GM03348 (cell line): Measurements from ENCODE around the gene GUCD1.

Experiments
- DNase-seq: peaks from one replicate; pipeline ENCODE4 v3.0.0; 2012; ENCODE audit warnings: low spot score

GUCD1 gene

DNA sequence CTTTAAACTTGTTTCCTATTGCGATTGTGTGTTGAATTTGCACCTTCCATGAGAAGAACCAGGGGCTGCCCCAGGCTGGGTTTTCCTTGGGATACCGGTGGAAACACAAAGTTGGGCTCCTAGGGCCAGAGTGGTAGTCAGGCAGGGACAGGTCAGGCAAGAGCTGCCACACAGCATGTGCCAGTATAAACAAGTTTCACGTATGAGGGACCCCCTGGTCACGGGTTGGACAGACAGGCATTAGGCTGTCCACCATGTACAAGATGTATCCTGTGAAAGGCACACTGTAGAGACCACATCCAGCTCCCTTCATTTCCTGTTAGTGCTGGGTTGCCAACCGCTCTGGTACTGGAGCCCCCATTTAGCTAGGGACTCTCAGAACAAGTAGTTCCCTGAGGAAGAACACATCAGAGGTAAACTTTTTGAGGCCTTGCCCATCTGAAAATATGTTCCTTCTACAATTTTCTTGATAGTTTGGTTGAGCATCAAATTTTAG, 51.0 kb downstream of the GUCD1 start:
- DNase-seq = no peak

DNA sequence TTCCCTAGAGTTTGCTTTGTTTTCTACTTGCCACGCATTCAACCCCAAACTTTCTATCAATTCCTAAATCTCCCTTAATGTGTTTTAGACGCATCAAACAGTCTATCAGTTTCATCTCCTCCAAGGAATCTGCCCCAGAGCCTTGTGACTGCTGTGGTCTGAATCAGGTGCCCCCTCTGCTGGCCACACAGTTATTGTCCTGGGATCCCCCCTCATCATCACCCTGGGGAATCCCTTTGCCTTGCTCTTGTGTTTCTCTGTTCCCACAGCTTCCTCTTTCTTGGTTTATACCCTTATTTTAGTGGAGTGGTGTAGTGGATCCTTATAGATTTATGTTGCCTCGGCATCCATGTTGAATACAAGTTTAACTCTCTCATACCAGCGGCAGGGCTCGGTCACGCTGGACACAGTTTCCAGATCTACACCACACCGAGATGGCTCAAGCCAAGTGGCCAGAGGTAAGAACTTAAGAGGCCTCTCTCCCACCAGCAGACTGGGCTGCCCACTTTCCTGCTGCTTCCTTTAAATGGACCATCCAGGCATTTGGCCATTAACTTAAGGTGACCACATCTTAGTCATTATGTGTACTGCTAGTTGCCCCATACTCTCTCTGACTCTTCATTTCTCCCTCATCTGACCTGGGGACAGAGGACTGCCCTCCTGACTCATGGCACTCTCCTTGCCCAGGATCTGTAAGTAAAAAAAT, 51.6 kb downstream of the GUCD1 start:
- DNase-seq = peak; percentile 89

DNA sequence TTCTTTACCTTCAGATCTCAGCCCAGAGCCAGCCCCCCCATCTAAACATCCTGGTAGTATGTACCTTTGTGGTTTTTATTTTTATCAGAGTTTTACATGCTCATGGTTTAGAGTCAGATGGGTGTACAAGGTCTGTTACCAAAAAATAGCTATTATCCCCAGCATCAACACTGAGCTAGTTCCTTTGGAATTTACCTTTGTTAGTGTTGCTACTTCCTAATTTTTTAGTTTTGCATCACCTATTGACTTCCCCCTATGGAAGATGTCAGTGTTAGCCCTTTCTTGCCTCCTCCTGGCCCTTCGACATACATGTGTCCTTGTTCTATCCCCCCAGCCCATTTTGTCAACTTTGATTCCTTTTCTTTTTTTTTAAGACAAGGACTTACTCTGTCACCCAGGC, 52.4 kb downstream of the GUCD1 start:
- DNase-seq = no peak

DNA sequence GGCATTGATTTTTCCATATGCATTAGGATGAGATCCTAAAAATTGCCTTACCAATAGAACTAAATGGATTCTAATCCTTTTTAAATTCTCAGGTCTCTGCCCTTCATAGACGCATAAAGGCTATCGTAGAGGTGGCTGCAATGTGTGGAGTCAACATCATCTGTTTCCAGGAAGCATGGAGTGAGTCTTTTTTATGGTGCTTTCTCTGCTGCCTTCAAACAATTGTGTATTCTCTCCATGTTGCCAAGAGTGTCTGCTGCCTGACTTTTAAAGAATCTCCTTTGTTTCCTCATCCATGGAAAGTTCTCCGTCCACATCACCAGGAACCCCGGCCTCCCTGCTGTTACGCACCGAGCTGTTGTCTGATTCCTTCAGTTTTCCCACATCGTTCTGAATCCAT, 52.9 kb downstream of the GUCD1 start:
- DNase-seq = no peak

DNA sequence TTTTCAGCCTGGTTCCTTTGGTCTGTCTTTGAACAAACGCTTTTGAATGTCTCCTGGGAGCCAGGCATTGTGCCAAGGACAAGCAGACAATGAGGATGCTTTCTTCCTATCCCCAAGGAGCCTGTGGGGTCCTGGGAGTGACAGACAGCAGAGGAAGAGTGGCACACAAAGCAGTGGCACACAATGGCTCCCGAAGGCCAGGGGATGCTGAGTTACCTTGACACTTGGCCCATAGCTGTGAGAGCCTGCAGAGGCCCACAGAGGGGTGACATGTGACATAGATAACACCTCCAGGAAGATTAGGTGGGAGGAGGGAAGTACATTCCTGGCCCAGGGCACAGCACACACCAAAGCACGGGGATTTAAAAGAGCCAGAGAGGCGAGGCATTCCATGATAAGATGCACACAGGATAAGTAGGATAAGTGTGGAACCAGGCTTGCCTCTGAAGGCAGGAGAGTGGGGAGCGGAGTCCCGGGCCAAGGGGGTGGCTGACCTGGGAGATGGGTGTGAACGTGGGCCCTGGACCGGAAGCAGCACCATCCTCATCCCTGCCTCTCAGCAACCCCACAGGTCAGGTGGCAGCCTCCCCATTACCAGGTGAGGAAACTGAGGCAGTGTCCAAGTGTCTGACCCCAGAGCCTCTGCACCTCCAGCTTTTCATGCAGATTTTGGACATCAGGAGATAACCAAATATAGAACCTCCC, 53.5 kb downstream of the GUCD1 start:
- DNase-seq = no peak

DNA sequence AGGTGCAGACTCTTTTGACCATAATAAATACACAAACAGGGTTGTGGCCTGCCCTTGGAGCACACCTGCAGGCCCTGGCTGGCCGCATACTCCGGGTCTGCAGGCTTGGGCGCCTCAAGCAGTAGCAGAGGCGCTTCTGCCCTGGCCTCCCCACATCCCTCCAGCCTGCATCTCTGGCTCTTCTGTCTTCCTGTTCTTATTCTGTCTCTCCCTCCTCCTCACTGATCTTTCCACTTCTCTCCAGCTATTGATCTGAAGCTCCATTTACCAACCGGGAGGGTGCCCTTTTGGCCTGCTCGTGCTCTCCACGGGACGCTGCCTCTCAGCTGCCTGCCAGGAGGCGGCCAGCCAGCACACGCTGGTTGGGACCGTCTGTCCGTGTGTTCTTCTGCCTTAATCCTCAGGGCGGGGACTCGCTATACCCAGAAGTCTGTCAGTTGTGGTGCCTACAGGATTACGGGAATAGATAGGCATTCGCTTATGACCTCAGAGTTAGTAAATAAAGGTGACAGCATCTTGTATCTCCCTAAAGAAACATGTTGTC, 54.6 kb downstream of the GUCD1 start:
- no peak for DNase-seq

DNA sequence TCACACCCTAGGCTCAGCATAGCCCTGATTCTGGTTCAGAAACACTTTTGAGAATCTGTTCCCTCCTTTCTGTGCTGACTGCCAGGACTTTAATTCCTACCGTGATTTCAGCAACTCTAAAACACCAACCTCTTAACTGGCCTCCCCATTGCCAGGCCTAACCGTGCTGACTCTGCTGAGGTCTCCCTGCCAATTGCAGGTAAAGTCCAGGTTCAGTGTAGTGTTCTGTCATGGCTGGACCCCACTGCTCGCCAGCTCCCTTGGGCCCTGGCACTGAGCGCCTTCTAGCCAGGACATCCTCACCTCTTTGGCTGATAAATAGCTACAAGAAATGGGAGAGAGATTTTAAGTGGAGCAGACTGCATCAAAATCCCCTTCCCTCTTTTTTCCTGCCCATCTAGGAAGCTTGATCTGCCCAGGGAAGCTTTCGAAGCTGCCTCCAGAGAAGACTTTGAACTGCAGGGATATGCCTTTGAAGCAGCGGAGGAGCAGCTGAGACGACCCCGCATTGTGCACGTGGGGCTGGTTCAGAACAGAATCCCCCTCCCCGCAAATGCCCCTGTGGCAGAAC, 55.1 kb downstream of the GUCD1 start:
- DNase-seq = no peak

DNA sequence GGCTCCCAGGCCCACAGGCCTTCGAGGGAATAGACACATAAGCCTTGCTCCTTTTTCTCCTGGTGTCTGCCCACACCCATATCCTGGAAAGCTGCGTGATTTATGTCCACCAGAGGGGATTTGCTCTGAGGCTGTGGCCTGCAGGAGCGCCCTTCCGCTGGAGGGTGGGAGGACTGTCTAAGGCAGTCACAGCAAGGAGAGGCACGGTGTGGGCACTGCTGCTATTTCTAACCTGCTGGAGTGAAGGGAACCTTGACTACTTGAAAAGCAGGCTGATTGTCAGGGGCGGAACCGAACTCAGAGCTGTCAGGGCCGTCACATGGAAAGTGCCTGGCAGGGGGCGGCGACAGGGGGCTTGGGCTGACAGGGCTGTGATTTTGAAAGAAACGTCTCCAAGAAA, 56.1 kb downstream of the GUCD1 start:
- DNase-seq = no peak

DNA sequence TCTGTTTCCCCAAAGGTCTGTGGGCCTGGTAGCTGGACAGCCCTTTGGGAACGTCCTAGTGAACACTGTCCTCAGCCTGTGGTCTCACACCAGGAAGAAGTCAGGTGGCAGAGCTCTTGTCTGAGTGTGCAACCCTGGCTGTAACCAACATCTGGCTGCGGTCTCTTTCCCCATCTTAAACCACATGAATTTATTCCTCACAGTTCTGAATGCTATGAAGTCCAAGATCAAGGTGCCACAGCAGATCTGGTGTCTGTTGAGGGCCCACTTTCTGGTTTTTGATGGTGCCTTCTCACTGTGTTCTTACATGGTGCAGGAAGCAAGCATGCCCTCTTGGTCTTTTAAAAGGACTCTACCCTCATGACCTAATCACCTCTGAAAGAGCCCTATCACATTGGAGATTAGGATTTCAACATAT, 57.1 kb downstream of the GUCD1 start:
- DNase-seq = no peak

DNA sequence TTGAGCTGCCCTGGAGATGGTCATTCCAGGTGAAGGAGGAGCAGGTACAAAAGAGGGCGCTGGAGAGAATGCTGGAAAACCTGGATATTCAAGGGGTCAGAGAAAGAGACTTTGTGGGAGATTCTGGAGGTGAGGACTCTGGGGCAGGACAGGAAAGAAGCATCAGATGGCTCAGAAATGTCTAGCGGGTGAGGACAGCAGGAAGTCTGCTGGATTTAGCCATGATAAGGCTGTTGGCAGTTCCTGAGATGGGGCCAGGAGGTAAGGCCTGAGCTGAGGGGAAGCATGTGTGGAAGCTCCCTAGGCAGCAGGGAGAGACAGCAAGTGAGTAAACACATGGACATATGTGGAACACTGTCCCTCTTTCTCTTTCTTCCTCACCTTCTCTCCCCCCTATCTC, 58.3 kb downstream of the GUCD1 start:
- no peak for DNase-seq

DNA sequence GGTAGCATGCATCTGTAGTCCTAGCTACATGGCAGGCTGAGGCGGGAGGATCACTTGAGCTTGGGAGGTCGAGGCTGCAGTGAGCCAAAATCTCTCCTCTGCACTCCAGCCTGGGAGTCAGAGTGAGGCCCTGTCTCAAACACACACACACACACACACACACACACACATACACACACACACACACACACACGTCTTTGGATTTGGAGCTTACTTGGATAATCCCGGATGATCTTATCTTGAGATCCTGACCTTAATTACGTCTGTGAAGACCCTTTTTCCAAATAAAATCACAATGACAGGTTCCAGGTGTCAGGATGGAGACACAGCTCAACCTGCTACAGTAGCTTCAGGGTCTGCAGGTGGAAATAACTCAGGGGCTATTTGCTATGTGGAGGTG, 58.7 kb downstream of the GUCD1 start:
- DNase-seq = no peak

DNA sequence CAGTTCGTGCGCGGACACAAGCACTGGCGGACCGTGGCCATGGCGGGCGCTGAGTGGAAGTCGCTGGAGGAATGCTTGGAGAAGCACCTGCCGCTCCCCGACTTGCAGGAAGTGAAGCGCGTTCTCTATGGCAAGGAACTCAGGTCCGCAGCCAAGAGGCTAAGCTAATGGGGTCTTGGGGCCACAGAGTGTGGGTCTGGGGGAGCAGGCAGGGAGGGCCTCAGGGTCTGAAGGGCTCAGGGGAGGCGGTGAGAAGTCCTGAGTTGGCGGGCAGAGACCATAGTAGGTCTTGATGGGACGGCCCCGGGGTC, 59.6 kb downstream of the GUCD1 start:
- DNase-seq = no peak

DNA sequence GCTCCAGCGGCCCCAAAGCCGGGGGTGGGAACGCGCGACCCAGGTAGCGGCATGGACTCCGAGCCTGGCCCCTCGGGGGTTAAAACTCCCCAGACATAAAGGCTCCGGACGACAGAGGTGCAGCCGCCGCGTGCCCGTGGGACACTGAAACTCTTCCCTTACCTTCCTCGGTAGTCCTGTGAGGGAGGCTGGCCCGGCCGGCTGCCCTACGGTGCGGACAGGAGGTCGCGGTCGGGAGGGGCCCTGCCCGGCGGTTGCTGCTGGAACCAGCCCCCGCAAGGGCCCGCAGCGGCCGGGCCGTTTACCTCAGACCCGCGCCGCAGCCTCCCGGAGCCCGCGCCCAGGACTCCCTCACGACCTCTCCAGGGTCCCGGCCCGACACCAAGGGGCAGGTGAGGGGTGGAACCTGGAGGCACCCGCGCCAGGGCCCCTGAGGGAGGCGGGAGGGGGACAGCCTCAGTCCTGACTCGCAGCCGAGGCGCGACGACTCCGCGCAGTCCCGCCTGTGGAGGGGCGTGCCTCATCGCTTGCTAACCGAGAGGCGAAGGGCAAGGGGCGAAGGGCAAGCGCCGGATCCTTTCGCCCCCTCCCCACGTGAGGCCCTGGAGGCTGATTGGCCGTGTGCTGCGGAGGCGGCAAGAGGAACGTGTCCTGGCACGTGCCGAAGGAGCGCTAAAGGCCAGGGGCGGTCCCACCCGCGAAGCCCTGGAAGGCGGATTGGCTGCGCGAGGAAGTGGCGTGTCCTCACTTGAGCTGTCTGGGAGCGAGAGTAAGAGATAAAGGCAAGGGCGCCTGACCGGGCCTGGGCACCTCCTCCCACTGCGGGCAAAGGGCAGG, 60.2 kb downstream of the GUCD1 start, which contains the start of gene UPB1:
UPB1 (plus strand) TSS at position 805 of the 837 bp plus-strand sequence. CDS start 72 bp downstream, outside the sequence.
- DNase-seq = peak; percentile 27

DNA sequence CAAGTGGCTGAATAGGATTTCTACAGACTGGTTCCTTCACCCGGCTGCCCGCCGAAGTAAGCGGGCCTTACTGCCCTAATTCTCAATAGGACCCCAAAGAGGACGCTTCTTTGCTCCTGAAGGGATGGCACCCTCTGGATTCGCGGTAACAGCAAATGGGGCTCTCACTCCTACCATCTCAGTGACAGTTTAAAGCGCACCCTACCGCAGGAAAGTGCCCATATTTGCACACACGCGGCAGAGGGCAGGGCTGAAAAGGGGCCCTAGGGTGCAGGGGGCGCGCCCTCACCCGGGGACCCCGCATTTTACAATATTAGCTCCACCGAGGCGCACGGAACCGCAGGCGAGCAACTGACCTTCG, 60.8 kb downstream of the GUCD1 start:
- DNase-seq = no peak

DNA sequence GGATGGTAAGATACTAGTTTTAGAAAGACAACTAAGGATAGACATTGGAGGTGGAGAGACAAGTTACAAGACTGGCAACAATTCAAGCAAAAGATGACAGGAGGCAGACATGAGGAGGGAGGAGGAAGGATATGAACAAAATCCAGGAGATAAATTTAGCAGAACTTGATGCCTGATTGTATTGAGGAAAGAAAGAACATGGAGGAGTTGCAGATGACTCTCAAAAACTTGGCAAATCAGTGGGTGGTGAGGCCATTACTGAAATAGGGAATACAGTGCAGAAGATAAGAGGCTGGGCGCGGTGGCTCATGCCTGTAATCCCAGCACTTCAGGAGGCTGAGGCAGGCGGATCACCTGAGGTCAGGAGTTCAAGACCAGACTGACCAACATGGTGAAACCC, 62.5 kb downstream of the GUCD1 start:
- no peak for DNase-seq
